IPS-NIHi11 (cell line): ENCODE results near the gene SGK2.

Source experiments
- DNase-seq: peaks from one replicate; pipeline ENCODE4 v3.0.0; 2012; ENCODE audit warnings: mixed read lengths, low spot score

Gene SGK2

DNA sequence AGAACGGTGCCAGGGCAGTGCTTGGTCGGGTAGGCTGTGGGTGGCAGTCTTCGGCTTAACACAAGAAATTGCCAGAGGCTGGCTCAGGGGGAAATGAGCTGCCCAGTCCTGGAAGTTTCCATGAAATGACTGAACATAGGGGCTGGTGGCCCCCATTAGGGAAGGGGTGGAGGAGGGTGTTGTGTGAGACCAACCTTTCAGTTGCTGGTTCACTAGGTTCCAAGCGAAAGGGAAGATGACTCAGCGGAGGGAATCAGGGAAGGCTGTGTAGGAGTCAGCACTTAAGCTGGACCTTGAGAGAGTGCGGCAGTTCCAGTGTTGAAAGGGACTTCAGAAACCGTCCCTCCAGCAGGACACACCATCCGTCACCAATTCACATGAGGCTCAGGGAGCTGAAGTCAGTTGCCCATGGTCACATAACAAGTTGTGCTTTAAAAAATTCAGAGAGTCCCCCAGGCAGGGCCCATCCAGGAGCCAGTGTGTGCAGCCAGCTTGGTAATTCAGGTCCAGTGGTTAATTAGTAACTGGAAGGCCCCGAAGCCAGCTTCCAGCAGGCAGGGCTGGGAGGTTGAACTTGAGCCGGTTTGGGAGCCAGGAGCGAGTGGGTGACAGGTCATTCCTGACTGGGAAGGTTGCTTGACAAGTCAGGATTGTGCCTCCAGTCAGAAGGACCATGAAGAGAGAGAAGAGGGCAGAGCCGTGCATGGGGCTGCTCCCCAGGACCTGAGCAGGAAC lies at the start of gene SGK2:
SGK2 (plus strand) TSS at position 616 of the 735 bp plus-strand sequence. CDS start 7,469 bp downstream, outside the sequence.
- DNase-seq = no peak

DNA sequence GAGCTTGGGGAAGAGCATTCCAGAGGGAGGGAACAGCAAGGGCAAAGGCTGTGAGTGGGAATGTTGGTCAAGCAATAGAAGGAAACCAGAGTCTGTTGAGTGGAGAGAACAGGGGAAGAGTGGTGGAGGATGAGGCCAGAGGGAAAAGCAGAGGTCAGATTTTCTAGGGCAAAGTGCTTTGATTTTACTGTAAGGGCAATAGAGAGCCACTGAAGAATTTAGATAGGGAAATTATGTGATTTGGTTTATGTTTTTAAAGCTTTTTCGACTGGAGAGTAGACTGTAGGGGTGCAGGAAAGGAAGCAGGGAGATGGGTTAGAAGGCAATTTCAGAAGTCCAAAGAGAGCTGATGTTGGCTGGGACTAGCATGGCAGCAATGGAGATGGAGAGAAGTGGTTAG lies 46.9 kb upstream of the SGK2 start:
- no peak for DNase-seq

DNA sequence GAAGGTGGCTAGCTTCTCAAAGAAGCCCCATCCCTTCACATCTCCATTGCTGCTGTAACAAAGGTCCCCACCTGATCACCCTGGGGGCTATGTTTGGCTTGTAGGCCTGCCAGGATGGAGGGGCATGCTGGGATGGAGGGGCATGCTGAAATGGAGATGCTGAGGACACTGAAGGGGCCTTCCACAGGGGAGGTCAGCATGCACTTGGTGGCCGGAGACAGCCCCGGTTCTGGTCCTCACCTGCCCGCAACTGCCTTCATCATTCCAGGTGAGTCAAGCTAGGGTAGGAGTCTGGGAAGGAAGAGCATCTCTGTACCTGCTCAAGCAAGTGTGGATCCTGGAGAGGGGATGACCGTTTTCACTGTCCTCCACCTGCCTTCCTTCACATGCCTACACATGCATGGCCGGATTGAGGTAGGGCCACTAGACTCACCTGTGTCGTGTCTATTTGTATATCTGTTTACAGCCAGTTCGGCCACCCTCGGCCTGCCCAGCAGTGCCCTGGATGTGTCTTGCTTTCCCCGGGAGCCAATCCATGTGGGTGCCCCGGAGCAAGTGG lies 45.4 kb upstream of the SGK2 start:
- no peak for DNase-seq

DNA sequence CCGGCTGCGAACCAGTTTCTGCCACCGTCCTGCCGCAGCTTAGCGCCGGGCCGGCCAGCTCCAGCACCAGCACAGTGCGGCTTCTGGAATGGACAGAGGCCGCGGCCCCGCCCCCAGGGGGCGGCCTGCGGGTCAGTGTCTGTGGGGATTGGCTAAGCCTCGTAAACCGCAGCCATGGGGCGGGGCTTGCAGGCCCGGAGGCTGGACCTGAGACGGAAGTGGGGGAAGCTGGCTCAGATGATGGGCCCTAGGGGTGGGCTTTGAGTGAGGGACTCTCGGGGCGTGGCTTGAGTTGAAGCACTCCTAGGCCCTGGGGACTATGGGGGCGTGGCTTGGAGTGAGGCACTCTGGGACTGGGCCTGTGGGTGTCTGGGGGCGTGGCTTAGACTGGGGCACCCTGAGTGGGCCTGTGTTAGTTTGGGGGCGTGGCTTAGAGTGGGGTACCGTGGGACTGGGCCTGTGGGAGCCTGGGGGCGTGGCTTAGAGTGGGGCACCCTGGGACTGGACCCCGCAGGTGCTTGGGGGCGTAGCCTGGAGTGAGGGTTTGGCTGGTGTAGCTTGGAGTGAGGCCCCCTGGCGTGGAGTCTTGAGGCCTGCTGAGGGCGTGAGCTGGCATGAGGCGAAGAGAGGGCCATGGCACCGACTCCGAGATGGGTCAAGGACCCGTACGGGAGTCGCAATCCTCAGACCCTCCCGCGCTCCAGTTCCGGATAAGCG lies 44.7 kb upstream of the SGK2 start:
- peak; percentile 95 for DNase-seq

DNA sequence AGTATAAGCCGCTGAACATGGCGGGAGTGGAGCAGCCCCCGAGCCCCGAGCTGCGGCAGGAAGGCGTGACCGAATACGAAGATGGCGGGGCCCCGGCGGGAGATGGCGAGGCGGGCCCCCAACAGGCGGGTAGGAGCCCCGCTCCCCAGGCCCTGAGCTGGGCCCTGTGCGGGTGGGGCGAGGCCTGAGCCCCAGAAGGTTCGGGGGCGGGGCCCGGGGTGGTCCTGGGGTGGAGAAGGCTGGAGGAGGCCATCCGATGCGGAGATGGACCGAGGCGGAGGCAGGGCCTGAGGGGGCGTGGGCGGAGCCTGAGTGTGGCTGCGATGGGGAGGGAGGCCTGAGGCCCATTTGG lies 44.2 kb upstream of the SGK2 start:
- DNase-seq = peak; percentile 69

GRCh38 chr20:43515628-43516027 lies 43.2 kb upstream of the SGK2 start:
- no peak for DNase-seq

- no peak for DNase-seq
Measured at GRCh38 chr20:43516251-43516824, 42.5 kb upstream of the SGK2 start.

GRCh38 chr20:43520074-43520630 lies 38.7 kb upstream of the SGK2 start:
- no peak for DNase-seq

DNA sequence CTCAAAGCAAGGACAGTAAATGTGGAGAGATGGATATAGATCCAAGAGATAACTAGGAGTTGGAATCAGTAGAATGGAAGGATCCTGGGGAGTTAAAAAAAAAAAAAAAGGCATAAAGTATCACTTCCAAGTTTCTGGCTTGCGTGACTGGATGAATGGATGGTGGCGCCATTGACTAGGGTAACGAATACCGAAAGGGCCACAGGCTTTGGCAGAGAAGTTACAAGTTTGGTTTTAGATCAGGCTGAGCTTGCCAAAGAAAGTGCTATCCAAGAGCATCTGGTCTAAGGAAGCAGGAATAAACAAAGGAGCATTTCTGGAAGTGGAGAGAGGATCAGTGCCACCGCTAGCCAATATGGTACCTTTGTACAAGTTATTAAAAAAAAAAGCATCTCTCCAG lies 33.8 kb upstream of the SGK2 start:
- DNase-seq = no peak

DNA sequence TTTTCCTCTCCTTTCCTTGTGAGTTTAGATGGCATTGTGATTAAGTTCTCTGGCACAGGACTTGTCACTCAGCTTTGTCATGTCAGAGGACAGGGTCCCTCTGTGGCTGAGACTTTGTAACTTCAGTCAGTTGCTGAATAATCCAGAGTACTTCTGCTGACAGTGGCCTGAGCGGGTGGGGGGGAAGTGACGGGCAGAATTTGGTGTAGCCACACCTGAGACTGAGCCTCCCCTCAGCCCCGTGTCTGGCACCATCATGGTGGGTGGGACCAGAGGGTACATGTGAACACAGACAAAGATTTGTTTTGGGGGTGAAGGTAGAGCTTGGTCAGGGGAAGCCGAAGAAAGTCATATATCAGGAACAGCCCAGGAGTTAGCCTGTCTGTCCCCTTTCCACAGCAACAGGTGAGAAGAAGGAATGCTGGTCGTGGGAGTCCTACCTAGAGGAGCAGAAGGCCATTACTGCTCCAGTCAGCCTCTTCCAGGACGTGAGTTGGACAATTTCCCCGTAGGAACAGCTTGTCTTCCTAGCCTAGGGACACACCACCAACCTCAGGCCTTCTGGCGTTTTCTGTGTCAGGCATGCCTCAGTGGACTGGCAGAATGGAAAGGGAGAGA lies 30.5 kb upstream of the SGK2 start:
- DNase-seq = no peak

- DNase-seq = no peak
Measured at GRCh38 chr20:43529051-43529450, 29.8 kb upstream of the SGK2 start.

DNA sequence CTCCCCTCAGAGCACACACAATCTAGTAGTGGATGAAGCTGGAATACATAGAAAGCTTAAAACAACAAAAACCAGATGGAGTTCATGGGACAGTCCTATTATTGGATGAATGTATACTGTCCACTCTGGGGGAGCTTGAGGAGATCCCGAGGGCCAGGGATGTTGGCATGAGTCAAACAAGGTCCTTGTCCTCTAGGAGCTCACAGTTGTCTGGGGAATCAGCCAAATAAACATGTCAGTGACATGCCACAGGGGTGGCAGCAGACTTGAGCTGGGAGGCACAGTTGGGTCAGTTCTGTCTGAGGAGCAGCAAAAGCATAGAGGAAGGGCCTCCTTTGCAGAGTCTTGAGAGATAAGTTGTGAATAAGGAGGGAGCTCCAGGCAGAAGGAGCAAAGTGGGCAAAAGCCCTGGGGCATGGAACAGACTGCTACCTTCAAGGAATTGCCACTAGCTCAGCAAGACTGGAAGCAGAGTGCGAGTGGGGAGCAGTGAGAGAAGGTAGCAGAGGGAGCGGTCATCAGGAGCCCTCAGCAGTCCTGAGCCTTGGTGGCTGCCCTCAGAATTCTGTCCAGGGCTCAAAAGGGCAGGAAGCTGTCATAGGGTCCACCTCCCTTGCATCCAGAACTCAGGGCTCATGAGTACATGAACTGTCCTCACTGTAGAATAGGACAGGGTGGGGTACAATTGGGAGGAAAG lies 29.2 kb upstream of the SGK2 start:
- DNase-seq = no peak

DNA sequence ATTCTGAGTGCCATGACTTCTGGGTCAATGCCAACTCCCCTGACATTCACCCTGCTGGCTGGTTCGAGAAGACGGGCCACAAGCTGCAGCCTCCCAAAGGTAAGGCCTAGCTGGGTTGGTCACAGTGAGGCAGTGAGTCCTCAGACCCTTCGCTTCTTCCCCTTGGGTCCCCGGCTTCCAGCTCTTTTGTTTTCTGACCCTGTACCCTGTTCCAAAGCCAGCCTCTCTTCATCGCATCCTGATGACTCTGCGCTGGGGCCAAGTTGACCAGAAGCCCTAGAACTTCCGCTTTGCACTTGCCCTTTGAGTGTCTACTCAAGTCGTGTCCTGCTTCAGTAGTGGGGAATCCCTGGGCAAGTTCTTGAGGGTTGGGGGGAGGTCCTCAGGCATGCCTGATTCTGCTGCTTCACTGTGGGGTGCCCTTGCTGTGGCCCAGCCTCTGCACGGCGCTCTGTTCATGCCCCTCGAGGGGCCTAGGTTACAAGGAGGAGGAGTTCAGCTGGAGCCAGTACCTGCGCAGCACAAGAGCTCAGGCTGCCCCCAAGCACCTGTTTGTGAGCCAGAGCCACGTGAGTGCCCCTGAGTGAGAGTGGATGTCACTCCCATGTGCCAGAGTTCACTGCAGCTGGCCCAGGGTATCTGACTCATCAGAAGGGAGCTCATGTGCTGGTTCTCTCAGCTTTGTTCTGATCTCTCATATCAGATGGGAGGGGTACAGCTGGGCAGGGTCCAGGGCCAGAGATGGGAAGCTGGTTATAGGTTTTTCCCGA lies 28.3 kb upstream of the SGK2 start:
- no peak for DNase-seq

GRCh38 chr20:43531091-43531443 lies 27.8 kb upstream of the SGK2 start:
- DNase-seq = no peak

- DNase-seq = no peak
Measured at GRCh38 chr20:43532416-43533055, 26.3 kb upstream of the SGK2 start.

DNA sequence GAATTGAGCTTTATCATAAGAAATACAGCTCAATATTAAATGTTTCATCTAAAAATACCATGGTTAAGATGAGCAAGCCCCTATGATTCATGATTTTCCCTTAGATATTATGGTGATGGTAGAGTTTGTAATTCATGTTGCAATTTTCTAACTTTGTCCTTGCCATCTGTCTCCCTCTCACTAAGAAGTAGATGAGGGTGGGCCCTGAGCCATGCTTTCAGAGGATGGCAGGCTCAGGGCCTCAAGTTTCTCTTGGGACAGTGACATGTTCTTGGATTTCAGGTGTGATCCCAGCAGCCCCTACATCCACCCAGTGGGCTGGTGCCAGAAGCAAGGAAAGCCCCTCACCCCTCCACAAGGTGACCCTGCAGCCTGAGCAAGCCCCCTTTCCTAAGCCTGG lies 25.8 kb upstream of the SGK2 start:
- DNase-seq = no peak

- no peak for DNase-seq
Measured at GRCh38 chr20:43534016-43534415, 24.8 kb upstream of the SGK2 start.

DNA sequence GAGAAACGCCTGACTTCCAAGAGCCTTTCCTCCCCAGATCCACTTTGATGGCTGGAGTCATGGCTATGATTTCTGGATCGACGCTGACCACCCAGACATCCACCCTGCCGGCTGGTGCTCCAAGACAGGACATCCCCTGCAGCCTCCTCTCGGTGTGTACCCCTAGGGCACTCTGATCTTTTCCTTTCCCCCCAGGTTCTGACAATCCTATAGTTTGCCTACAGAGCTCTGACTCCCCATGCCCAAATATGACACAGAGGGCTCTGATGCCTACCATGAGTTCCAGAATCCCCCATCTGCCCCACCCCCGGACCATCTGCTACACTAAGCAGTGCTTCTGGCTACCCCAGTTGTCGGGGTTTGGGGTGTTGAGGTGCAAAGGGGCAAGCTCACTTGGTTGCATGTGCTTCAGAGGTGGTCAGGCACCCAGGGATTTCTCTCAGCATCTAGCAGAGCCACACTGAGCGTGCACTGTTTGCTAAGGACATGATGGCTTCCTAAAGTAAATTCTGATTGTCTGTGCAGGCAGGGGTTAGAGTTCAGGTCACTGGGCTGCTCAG lies 24.0 kb upstream of the SGK2 start:
- DNase-seq = no peak

- no peak for DNase-seq
Measured at GRCh38 chr20:43535370-43536004, 23.3 kb upstream of the SGK2 start.
